HCT116 (cell line): ENCODE measurements around the gene CASKIN2. TPM values are rescaled to one million over a fixed set of nuclear protein-coding genes. Genes with fewer than 3 reads are reported as not detected.

Experiments
- ATAC-seq: fragments of 200-7000 bp; cut with Tn5 transposase; 2 replicates; pipeline ENCODE4 v1.9.1; 2020; ENCODE audit warnings: mild to moderate bottlenecking, moderate library complexity
- BruUV-seq: library from RNA; stranded (reverse); fragments of 400-500 nt; replicated peaks from 2 replicates; lab custom pipeline; 2021; lab: Mats Ljungman, UMichigan
- CTCF ChIA-PET: fragments of 300-600 bp; sonication (Branson Sonifier 250); formaldehyde crosslinking; loops from one replicate; lab custom pipeline; 2021; ENCODE audit warnings: antibody characterized with exemption; lab: Charles Lee
- POLR2A ChIA-PET: fragments of 300-600, 350-600 bp; sonication (Branson Sonifier 250); formaldehyde crosslinking; loops from one replicate; lab custom pipeline; 2021; ENCODE audit warnings: antibody characterized with exemption; lab: Charles Lee
- RAD21 ChIA-PET, 2 experiments: fragments of 300-600 bp; sonication (Branson Sonifier 250); formaldehyde crosslinking; loops; one replicate each; lab custom pipeline; 2023; ENCODE audit warnings: low total read pairs in 2 of 2; ENCODE audit not compliant: uncharacterized antibody in 2 of 2, unreplicated experiment in 2 of 2, low non-redundant PET in 1 of 2; lab: Charles Lee
- DNase-seq: peaks from one replicate; pipeline ENCODE4 v3.0.0-alpha.2; 2010; ENCODE audit warnings: low read depth, low spot score
- H2AFZ ChIP-seq: fragments of 200-600 bp; shearing (Covaris generic), sonication (generic); 2 replicates; pipeline ENCODE4 v1.6.1; 2017; ENCODE audit warnings: low read depth, mixed run types, mixed read lengths, antibody characterized with exemption, low read length; ENCODE audit not compliant: poor library complexity, severe bottlenecking
- H3K27ac ChIP-seq: 2 replicates; pipeline ENCODE4 v1.5.1; 2012; ENCODE audit warnings: low read depth, low read length
- H3K27me3 ChIP-seq: fragments of 200-600 bp; sonication (generic); 2 replicates; pipeline ENCODE4 v1.6.1; 2016; ENCODE audit warnings: mixed run types, low read length, mixed read lengths; ENCODE audit not compliant: insufficient read depth
- H3K36me3 ChIP-seq, 2 experiments: fragments of 200-500 bp in 1 of 2; fragments of 200-600 bp in 1 of 2; sonication (Bioruptor generic) in 1 of 2; sonication (generic) in 1 of 2; 2 replicates each; pipeline versions ENCODE4 v1.5.1 to v1.6.1; 2014 to 2016; ENCODE audit warnings: low read length in 2 of 2, inconsistent platforms in 1 of 2, mixed read lengths in 1 of 2, mixed run types in 1 of 2; ENCODE audit not compliant: insufficient read depth in 2 of 2, control insufficient read depth in 1 of 2
- H3K4me1 ChIP-seq, 2 experiments: fragments of 200-600 bp in 1 of 2; sonication (generic) in 1 of 2; 2 replicates each; pipeline versions ENCODE4 v1.5.1 to v1.6.1; 2012 to 2017; ENCODE audit warnings: low read length in 2 of 2, inconsistent platforms in 1 of 2, mild to moderate bottlenecking in 1 of 2, mixed read lengths in 1 of 2, mixed run types in 1 of 2, moderate library complexity in 1 of 2; ENCODE audit not compliant: insufficient read depth in 2 of 2, control insufficient read depth in 1 of 2
- H3K4me2 ChIP-seq: fragments of 200-600 bp; sonication (generic); 2 replicates; pipeline ENCODE4 v1.6.1; 2017; ENCODE audit warnings: mixed run types, low read length, mixed read lengths
- H3K4me3 ChIP-seq, 2 experiments: fragments of 200-600 bp in 1 of 2; sonication (generic) in 1 of 2; replicated peaks in 1 of 2; 2 replicates each; pipeline ENCODE4 v1.5.1; 2011 to 2016; ENCODE audit warnings: low read length in 2 of 2, control low read depth in 1 of 2, low read depth in 1 of 2, mild to moderate bottlenecking in 1 of 2, mixed read lengths in 1 of 2, mixed run types in 1 of 2
- H3K79me2 ChIP-seq: fragments of 200-600 bp; sonication (generic); 2 replicates; pipeline ENCODE4 v1.6.1; 2017; ENCODE audit warnings: mild to moderate bottlenecking, mixed run types, low read length, moderate library complexity, mixed read lengths; ENCODE audit not compliant: insufficient read depth
- H3K9ac ChIP-seq: fragments of 200-600 bp; sonication (generic); 2 replicates; pipeline ENCODE4 v1.6.1; 2016; ENCODE audit warnings: low read length, mixed read lengths
- H3K9me2 ChIP-seq: fragments of 200-600 bp; sonication (generic), shearing (Covaris generic); 2 replicates; pipeline ENCODE4 v1.6.1; 2017; ENCODE audit warnings: mixed run types, mild to moderate bottlenecking, moderate library complexity; ENCODE audit not compliant: insufficient read depth
- H3K9me3 ChIP-seq, 2 experiments: fragments of 200-500 bp in 1 of 2; fragments of 200-600 bp in 1 of 2; sonication (Bioruptor generic) in 1 of 2; sonication (generic) in 1 of 2; 2 replicates each; pipeline ENCODE4 v1.6.1; 2014 to 2017; ENCODE audit warnings: low read length in 2 of 2, mixed read lengths in 2 of 2, inconsistent platforms in 1 of 2, low read depth in 1 of 2, mild to moderate bottlenecking in 1 of 2, mixed run types in 1 of 2, moderate library complexity in 1 of 2; ENCODE audit not compliant: control insufficient read depth in 1 of 2, insufficient read depth in 1 of 2
- H4K20me1 ChIP-seq: fragments of 200-600 bp; sonication (generic), shearing (Covaris generic); 2 replicates; pipeline ENCODE4 v1.6.1; 2017; ENCODE audit warnings: mixed run types, mild to moderate bottlenecking, moderate library complexity; ENCODE audit not compliant: insufficient read depth
- ELF1 ChIP-seq: IDR thresholded peaks from 2 replicates; pipeline ENCODE4 v1.6.1; 2012; ENCODE audit warnings: low read depth, borderline replicate concordance
- JUND ChIP-seq: IDR thresholded peaks from 2 replicates; pipeline ENCODE4 v1.6.1; 2012
- RAD21 ChIP-seq: IDR thresholded peaks from 2 replicates; pipeline ENCODE4 v1.6.1; 2012; ENCODE audit warnings: low read depth, mild to moderate bottlenecking
- ZFX ChIP-seq: fragments of 450-650 bp; IDR thresholded peaks from 2 replicates; pipeline ENCODE4 v1.6.1; 2017
- intact Hi-C: fragments of 100-400 bp; cut with micrococcal nuclease; formaldehyde crosslinking; loops from 2 replicates; pipeline ENCODE4 v1.10.0; 2022
- total RNA-seq: library from RNA; stranded (reverse); gene quantifications from one replicate; pipeline ENCODE4 v1.2.1, GENCODE V29; 2021; ENCODE audit not compliant: unreplicated experiment
- TF ChIP-seq, protein P1 (sequence below): IDR thresholded peaks from 2 replicates; pipeline ENCODE4 v1.6.1; 2012
- TF ChIP-seq, protein P2 (sequence below): IDR thresholded peaks from 2 replicates; pipeline ENCODE4 v1.6.1; 2012; ENCODE audit warnings: low read depth

Gene CASKIN2
- total RNA-seq, 1 experiment from 2014 or later = 38.4 TPM

DNA sequence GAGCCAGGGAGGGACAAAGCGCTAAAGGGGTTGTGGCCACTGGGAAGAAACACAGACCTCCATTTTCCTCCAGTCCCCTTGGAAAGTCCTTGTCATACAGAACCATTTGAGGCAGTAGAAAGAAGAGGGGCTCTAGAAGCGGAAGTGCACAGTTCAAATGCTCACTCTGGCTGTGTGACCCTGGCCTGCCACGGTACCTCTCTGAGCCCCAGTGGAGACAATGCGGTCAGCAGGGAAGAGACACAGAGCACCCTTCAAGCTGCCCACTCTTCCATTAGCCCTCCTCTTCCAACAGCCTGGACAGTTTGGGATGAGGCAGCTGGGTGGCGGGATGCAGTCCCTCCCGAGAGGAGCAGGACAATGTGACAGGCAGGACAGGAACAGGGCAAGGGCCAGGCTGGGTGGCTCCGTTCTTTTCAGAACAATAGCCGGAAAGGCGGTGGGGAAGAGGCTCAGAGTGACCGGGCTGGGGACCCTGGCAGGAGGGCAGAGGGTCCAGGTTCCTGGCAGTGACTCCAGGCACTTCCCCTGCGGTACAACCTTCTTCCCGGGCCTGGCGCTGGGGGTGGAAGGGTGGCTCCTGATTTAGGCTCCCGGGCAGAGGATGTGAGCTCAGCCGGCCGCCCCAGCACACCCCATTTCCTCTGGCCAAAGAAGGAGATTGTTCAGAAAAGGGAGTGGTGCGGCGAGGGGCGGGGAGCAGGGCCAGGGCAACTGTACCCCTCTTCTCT is 5.6 kb downstream of the CASKIN2 start:
- ChIA-PET RAD21 (no interaction called here), POLR2A (interaction anchor here (0.6 kb wide), 1 partner anchor 96 kb away, joined by 5 read pairs; no protein-coding TSS in a partner anchor), CTCF (interaction anchor here (1.3 kb wide), 1 partner anchor 92 kb away, joined by 3 read pairs; no protein-coding TSS in a partner anchor)
- Histone ChIP-seq H3K27ac (no peak overlapping the region; the same call in 1 of the 2 replicates), H3K4me1 (peaks cover 21 to 47% of the 10 kb centered on the region in 2 experiments), H3K9me3 (no peaks in the 10 kb centered on the region), H4K20me1 (no peaks in the 10 kb centered on the region; the same call in 1 of the 2 replicates), H3K4me3 (no peak overlapping the region), H2AFZ (no peak overlapping the region), H3K9me2 (no peaks in the 10 kb centered on the region), H3K79me2 (peaks cover 47% of the 10 kb centered on the region), H3K27me3 (no peaks in the 10 kb centered on the region), H3K4me2 (no peak overlapping the region), H3K36me3 (peaks cover 16 to 32% of the 10 kb centered on the region in 2 experiments; a peak in 3 of 4 replicates), H3K9ac (no peak overlapping the region)
- intact Hi-C loops = loop anchor here (10.0 kb wide), 1 partner anchor 235 kb away; no protein-coding TSS in a partner anchor
- DNase-seq (no peak), ATAC-seq (no peak)
- no peak for TF ChIP-seq JUND
- TF ChIP-seq ZFX = no peak
- no TSS peak for BruUV-seq

DNA sequence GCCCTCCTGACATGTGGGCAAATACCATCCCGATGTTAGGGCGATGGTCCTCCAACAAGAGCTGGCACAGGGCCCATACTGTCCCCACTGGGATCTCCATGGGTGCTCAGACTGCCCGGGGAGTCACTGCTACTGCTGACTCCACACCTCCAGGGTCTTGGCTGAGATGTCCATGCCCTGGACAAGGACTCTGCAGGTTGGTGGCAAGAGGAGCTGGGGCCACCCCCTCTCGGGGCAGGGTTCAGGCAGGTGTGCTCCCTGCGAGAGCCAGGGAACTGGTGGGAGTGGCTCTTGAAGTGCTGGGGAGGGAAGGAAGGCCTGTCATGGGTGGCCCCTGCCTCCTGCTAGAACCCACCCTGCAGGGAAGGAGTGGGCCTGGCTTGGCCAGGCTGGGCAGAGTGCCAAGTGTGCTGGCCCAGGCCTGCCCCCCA is 6.4 kb downstream of the CASKIN2 start:
- Histone ChIP-seq H3K4me1 (peaks cover 14 to 40% of the 10 kb centered on the region in 2 experiments), H4K20me1 (no peaks in the 10 kb centered on the region; the same call in 1 of the 2 replicates), H3K4me3 (no peak overlapping the region), H3K4me2 (no peak overlapping the region), H3K36me3 (peaks cover 16 to 32% of the 10 kb centered on the region in 2 experiments; a peak in 3 of 4 replicates), H3K9ac (no peak overlapping the region), H3K9me3 (no peaks in the 10 kb centered on the region), H3K27ac (no peak overlapping the region; the same call in 1 of the 2 replicates), H3K27me3 (no peaks in the 10 kb centered on the region), H3K9me2 (no peaks in the 10 kb centered on the region), H3K79me2 (peaks cover 39% of the 10 kb centered on the region; the same call in 1 of the 2 replicates), H2AFZ (no peak overlapping the region)
- ChIA-PET RAD21 (no interaction called here), CTCF (no interaction called here), POLR2A (interaction anchor here (0.6 kb wide), 1 partner anchor 96 kb away, joined by 5 read pairs; no protein-coding TSS in a partner anchor)
- TF ChIP-seq ELF1 (no peak), ZFX (no peak), RAD21 (no peak), JUND (no peak)
- TF ChIP-seq, protein P1, sequence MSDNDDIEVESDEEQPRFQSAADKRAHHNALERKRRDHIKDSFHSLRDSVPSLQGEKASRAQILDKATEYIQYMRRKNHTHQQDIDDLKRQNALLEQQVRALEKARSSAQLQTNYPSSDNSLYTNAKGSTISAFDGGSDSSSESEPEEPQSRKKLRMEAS = no peak
- TF ChIP-seq, protein P2, sequence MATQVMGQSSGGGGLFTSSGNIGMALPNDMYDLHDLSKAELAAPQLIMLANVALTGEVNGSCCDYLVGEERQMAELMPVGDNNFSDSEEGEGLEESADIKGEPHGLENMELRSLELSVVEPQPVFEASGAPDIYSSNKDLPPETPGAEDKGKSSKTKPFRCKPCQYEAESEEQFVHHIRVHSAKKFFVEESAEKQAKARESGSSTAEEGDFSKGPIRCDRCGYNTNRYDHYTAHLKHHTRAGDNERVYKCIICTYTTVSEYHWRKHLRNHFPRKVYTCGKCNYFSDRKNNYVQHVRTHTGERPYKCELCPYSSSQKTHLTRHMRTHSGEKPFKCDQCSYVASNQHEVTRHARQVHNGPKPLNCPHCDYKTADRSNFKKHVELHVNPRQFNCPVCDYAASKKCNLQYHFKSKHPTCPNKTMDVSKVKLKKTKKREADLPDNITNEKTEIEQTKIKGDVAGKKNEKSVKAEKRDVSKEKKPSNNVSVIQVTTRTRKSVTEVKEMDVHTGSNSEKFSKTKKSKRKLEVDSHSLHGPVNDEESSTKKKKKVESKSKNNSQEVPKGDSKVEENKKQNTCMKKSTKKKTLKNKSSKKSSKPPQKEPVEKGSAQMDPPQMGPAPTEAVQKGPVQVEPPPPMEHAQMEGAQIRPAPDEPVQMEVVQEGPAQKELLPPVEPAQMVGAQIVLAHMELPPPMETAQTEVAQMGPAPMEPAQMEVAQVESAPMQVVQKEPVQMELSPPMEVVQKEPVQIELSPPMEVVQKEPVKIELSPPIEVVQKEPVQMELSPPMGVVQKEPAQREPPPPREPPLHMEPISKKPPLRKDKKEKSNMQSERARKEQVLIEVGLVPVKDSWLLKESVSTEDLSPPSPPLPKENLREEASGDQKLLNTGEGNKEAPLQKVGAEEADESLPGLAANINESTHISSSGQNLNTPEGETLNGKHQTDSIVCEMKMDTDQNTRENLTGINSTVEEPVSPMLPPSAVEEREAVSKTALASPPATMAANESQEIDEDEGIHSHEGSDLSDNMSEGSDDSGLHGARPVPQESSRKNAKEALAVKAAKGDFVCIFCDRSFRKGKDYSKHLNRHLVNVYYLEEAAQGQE = no peak
- no peak for ATAC-seq
- intact Hi-C loops = no loop called here
- DNase-seq = no peak
- BruUV-seq = no TSS peak
